Activated CD4-positive, alpha-beta memory T cell treated with anti-CD3 and anti-CD28 coated beads, Interleukin-2, amount 10 ng/mL, durations not matched to agents 7 days and 5 days (primary cell): Measurements from ENCODE around the gene ZNF555. TPM values are rescaled to one million over a fixed set of nuclear protein-coding genes. Genes with fewer than 3 reads are reported as not detected.

Experiments used
- CTCF ChIA-PET: fragments of 350-600 bp; sonication (Branson Sonifier 250); formaldehyde crosslinking; loops from one replicate; lab custom pipeline; 2021; ENCODE audit warnings: antibody characterized with exemption, inconsistent platforms; lab: Charles Lee
- POLR2A ChIA-PET: fragments of 350-600 bp; sonication (Branson Sonifier 250); formaldehyde crosslinking; loops from one replicate; lab custom pipeline; 2021; ENCODE audit warnings: antibody characterized with exemption; lab: Charles Lee
- DNase-seq: peaks from one replicate; pipeline ENCODE4 v3.0.0-alpha.2; 2020
- H3K27ac Mint-ChIP-seq: one replicate; pipeline ENCODE4 v1.8.0; 2021; ENCODE audit warnings: mild to moderate bottlenecking, mixed read lengths
- H3K27me3 Mint-ChIP-seq: one replicate; pipeline ENCODE4 v1.8.0; 2021; ENCODE audit warnings: mixed read lengths
- H3K36me3 Mint-ChIP-seq: one replicate; pipeline ENCODE4 v1.8.0; 2021; ENCODE audit warnings: low read depth, mixed read lengths
- H3K4me1 Mint-ChIP-seq: one replicate; pipeline ENCODE4 v1.8.0; 2021; ENCODE audit warnings: mixed read lengths
- H3K4me3 Mint-ChIP-seq: one replicate; pipeline ENCODE4 v1.8.0; 2021; ENCODE audit warnings: mild to moderate bottlenecking, mixed read lengths
- H3K9me3 Mint-ChIP-seq: one replicate; pipeline ENCODE4 v1.8.0; 2021; ENCODE audit warnings: mixed read lengths
- total RNA-seq, 2 experiments: library from RNA; stranded (reverse); gene quantifications; one replicate each; pipeline ENCODE4 v1.2.3, GENCODE V29; 2021

ZNF555 gene
- total RNA-seq, 2 experiments from 2014 or later: 2.7 to 2.9 TPM

DNA sequence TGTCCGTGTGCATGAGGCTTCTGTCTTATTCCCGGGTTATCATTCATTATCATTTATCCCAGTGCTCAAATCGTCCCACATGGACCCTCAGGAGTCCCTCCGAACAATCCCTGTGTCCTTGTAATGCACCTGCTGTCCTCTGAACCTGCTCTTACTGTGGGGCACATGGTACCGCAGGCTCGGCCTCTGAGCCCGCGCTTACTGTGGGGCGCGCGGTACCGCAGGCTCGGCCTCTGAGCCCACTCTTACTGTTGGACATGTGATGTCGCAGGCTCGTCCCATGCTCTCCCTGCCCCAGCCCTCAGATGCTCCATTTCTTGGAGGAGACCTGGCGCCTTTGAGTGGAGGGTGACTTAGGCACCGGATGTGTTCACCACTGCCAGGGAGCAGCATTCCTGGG, 38.4 kb upstream of the ZNF555 start:
- CTCF ChIA-PET: no interaction called here
- no peak for DNase-seq
- Mint-ChIP-seq H3K4me3 (no peak overlapping the region), H3K27ac (no peak overlapping the region), H3K9me3 (no peaks in the 10 kb centered on the region), H3K36me3 (peaks cover 28% of the 10 kb centered on the region), H3K27me3 (no peaks in the 10 kb centered on the region), H3K4me1 (no peaks in the 10 kb centered on the region)
- POLR2A ChIA-PET: no interaction called here

DNA sequence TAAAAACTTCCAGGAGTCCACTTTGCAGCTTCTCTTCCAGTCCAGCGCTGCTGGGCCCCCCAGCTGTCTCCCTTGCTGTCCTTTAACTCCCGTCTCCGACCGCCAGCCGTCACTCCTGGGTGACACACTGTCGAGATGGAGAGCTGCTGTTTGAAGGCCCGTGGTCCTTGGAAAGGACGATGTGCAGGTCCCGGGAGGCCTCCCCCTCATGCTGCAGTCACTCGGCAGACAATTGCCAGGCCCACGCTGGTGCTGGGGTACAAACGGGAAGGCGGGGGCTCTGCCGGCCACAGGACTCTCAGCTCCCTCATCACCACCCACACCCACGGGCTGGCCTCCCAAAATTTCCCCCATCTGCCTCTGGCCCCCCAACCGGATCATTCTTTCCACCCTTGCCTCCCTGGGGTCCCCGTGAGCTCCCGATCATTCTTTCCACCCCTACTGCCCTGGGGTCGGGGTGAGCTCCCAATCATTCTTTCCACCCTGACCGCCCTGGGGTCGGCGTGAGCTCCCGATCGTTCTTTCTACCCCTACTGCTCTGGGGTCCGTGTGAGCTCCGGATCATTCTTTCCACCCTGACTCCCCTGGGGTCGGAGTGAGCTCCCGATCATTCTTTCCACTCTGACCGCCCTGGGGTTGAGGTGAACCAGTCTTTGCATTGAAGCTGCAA, 37.7 kb upstream of the ZNF555 start:
- POLR2A ChIA-PET: no interaction called here

DNA sequence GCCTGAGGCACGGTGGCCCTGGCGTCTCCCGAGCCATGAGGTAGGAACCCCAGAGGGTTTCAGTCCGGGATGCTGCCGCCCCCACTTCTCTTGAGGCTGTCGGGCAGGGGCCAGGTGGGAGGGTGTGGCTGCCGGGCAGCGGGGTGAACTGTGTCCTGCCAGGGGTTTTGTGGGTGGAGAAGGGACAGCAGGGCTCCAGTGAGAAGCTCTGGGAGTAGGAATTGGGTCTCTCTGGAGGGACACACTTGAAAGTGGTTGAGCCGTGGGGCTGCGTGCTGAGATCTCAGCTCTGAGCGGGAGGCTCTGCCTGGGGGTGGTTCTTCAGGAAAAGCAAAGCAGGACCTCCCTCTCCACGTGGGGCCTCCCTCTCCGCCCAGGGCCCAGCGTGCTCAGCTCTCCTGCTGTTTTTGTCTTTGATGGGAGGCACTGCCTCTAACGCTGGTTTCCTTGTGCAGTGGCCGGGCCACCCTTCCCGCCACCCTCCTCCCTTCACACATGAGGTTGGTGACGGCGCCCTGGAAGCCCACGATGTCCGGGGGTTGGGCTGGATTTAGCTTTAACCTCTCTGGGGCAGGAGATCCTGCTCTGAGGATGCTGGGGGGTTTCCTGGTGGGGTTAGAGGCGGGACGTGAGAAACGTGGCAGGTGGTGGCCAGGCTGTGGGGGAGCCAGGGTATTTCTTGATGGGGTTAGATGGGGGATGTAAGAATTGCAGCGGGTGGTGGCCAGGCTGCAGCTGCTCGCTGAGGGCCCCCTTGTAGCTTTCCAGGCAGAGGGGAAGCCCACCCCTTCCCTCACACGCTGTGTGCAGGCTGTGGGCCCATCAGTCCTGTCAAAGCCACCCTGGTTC, 36.9 kb upstream of the ZNF555 start:
- no peak for DNase-seq
- no peaks in the 10 kb centered on the region for H3K27me3 Mint-ChIP-seq
- no peak overlapping the region for H3K27ac Mint-ChIP-seq
- peaks cover 35% of the 10 kb centered on the region for H3K36me3 Mint-ChIP-seq
- ChIA-PET CTCF (interaction anchor here (1.0 kb wide), 1 partner anchor 146 kb away, joined by 3 read pairs; no protein-coding TSS in a partner anchor), POLR2A (no interaction called here)
- no peaks in the 10 kb centered on the region for H3K9me3 Mint-ChIP-seq
- no peaks in the 10 kb centered on the region for H3K4me1 Mint-ChIP-seq
- H3K4me3 Mint-ChIP-seq: no peak overlapping the region

More for the DNA sequence above, 37.7 kb upstream of the ZNF555 start:
- no peak overlapping the region for H3K27ac Mint-ChIP-seq
- peaks cover 29% of the 10 kb centered on the region for H3K36me3 Mint-ChIP-seq
- H3K9me3 Mint-ChIP-seq: no peaks in the 10 kb centered on the region
- no peak overlapping the region for H3K4me3 Mint-ChIP-seq
- CTCF ChIA-PET: interaction anchor here (1.0 kb wide), 1 partner anchor 147 kb away, joined by 3 read pairs; no protein-coding TSS in a partner anchor
- H3K4me1 Mint-ChIP-seq: no peaks in the 10 kb centered on the region
- H3K27me3 Mint-ChIP-seq: no peaks in the 10 kb centered on the region
- no peak for DNase-seq

DNA sequence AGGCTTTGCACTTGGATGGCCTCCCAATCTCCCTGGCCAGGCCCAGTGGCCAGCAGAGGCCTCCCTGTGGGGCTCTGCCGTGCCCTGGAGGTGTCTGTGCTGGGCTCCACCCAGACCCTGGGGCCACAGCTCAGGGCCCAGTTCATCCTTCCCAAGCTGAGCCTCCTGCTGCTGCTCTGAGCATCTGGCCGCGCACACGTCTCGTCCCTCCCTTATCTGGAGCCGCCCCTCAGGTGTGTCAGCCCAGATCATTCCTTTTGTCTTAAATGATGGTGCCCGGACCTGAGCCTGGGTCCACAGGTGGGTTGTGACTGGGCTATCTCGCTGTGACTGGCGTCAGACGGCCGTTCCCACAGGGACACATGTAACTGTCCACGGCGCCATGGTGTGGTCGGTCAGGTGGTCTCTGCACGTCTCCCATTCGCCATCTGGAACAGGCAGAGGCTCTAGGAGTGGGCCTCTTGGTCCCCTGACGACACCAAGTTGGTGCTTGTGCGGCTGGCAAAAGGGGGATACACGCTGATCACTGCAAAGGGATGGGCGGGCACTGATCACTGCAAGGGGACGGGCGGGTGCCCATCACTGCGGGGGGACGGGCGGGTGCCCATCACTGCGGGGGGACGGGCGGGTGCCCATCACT, 35.9 kb upstream of the ZNF555 start:
- ChIA-PET POLR2A (no interaction called here), CTCF (no interaction called here)
- Mint-ChIP-seq H3K36me3 (peaks cover 35% of the 10 kb centered on the region), H3K4me3 (no peak overlapping the region), H3K27ac (no peak overlapping the region), H3K4me1 (no peaks in the 10 kb centered on the region), H3K9me3 (no peaks in the 10 kb centered on the region), H3K27me3 (no peaks in the 10 kb centered on the region)
- no peak for DNase-seq

DNA sequence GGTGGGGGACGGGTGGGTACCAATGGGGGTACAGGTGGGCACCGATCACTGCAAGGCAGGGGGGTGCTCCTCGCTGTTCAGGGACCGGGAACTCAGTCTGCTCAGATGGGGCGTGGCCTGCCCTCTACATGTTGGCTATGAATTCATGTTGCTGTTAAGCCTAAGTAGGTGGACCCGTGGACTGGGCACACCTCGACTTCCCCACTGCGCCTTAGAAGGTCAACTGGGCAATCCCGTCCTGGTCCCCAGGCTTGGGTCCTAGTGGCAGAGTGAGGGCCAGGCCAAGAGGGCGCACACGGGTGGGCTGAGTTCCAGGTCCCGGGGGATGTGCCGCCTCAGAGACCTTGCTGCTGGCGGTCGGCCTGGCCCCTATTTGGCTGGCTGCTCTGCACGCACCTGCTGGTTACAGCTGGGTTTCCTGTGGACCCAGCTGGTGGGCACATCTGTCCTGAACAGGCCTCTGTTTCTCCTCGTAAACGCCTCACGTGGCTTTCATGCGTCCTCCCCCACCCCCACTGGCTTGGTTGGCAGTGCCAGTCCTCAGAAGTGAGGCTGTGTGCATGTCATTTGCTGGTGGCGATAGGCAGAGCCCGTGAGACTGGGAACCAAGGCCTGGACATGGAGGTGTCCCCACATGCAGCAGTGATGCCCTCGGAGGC, 35.2 kb upstream of the ZNF555 start:
- Mint-ChIP-seq H3K27me3 (no peaks in the 10 kb centered on the region), H3K36me3 (peaks cover 32% of the 10 kb centered on the region), H3K4me1 (no peaks in the 10 kb centered on the region), H3K4me3 (no peak overlapping the region), H3K9me3 (no peaks in the 10 kb centered on the region), H3K27ac (no peak overlapping the region)
- CTCF ChIA-PET: no interaction called here
- no peak for DNase-seq
- POLR2A ChIA-PET: no interaction called here

DNA sequence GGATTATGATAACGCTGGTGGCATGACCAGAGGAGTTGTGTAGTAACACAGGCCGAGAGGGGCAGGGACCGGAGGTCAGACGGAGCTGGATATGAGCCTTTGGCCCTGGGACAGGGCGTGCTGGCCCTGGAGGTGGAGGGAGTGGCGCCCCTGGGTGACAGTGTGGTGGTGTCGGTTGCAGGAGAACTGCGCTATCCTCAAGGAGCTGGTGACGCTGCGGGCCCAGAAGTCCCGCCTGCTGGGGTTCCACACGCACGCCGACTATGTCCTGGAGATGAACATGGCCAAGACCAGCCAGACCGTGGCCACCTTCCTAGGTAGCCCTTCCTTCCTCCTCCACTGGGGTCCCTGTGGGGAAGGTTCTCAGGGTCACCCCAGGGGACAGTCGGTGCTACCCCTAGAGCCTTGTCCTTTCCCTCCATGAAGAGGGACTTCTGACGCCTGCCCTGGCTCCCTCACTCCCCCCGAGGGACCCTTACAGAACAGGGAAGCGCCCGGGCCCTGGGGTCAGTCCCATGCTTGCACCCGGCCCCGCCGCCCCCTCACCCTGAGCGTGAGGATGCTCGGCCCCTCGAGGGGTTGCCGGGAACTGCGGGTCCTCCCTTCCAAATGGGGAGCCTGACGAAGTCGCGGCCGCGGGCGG, 34.4 kb upstream of the ZNF555 start:
- no peaks in the 10 kb centered on the region for H3K9me3 Mint-ChIP-seq
- POLR2A ChIA-PET: no interaction called here
- peaks cover 31% of the 10 kb centered on the region for H3K36me3 Mint-ChIP-seq
- H3K4me1 Mint-ChIP-seq: no peaks in the 10 kb centered on the region
- H3K27me3 Mint-ChIP-seq: no peaks in the 10 kb centered on the region
- no peak overlapping the region for H3K4me3 Mint-ChIP-seq
- DNase-seq: no peak
- H3K27ac Mint-ChIP-seq: no peak overlapping the region
- CTCF ChIA-PET: no interaction called here

DNA sequence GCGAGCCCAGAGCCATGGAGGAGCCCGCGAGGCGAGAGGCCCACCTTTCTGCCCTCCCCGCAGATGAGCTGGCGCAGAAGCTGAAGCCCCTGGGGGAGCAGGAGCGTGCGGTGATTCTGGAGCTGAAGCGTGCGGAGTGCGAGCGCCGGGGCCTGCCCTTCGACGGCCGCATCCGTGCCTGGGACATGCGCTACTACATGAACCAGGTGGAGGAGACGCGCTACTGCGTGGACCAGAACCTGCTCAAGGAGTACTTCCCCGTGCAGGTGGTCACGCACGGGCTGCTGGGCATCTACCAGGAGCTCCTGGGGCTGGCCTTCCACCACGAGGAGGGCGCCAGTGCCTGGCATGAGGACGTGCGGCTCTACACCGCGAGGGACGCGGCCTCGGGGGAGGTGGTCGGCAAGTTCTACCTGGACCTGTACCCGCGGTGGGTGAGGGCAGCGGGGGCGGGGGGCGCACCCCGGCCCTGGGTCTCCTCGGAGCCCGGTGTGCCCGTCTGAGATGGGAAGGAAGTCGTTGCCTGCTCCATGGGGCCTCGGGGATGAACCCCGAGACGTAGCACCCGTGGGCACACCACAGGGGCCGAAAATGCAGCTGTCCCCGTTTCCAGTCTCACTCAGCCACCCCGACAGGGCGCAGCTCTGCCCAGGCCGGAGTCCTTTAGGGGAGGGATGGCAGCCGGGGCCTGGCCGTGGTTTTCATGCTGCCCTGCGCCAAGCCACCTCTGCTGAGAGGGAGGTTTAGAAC, 33.7 kb upstream of the ZNF555 start:
- CTCF ChIA-PET: no interaction called here
- no peak for DNase-seq
- POLR2A ChIA-PET: no interaction called here

DNA sequence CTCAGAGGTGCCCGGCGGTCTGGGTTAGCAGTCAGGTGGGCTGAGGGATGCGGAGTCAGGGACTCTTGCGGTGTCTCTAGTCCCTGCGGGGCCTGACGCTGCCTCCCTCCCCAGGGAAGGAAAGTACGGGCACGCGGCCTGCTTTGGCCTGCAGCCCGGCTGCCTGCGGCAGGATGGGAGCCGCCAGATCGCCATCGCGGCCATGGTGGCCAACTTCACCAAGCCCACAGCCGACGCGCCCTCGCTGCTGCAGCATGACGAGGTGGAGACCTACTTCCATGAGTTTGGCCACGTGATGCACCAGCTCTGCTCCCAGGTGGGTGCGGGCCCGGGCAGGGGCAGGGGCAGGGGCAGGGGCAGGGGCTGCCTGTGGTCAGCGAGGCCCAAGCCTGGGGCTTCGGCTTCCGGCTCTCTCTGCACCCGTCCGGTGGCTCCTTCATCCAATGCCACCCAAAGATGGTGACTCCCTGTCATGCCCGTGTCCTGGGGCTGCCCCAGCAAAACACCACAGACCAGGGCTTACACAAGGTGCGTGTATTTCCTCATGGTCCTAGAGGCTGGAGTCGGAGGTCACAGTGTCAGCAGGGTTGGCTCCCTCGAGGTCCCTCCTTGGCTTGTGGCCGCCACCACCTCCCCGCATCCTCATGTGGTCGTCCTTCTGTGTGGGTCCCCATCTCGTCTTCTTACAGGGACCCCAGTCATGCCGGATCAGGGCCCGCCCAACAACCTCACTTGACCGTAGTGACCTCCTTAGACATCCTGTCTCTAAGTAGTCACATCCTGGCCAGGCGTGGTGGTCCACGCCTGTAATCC, 32.9 kb upstream of the ZNF555 start:
- Mint-ChIP-seq H3K9me3 (no peaks in the 10 kb centered on the region), H3K27ac (no peak overlapping the region), H3K4me1 (no peaks in the 10 kb centered on the region), H3K27me3 (no peaks in the 10 kb centered on the region), H3K4me3 (no peak overlapping the region), H3K36me3 (peaks cover 23% of the 10 kb centered on the region)
- ChIA-PET POLR2A (no interaction called here), CTCF (interaction anchor here (1.0 kb wide), 1 partner anchor 11 kb away, joined by 3 read pairs; the partner anchor contains the start of gene ZNF554)
- DNase-seq: no peak

More for the DNA sequence above, 33.7 kb upstream of the ZNF555 start:
- Mint-ChIP-seq H3K27ac (no peak overlapping the region), H3K4me1 (no peaks in the 10 kb centered on the region), H3K27me3 (no peaks in the 10 kb centered on the region), H3K9me3 (no peaks in the 10 kb centered on the region), H3K4me3 (no peak overlapping the region), H3K36me3 (peaks cover 29% of the 10 kb centered on the region)

DNA sequence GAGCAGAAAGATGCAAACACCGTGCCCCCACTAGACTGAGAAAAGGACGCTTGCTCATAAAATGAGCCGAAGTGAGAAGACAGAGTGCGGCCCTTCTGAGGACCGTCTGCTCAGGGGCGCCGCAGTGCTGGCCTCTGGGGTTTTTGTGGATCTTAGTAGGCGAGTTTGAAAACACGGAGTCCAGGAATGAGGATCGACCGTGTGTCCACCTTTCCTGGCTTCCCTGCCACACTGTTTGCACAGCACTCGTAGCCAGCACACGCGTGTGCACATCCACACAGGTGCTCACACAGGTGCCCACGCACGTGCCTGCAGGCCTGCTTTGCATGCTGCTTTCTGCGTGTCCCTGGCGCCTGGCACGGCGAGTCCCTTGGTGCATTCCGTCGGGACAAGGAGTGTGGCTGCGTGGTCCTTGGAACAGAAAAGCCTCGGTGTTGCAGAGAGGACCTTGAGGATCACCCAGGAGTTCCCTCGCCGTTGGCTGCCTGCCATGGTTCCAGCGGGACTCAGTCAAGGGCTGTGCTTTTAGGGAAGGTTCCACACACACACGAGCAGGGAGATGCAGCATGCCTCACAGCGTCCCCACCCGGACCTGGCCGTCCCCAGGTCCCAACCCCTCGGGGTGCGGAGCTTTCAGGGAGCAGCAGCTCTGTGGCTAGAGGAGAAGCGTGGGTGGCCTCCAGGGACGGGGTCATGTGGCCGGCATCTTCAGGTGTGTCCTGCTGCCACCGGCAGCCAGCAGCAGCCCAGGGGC, 31.7 kb upstream of the ZNF555 start:
- H3K36me3 Mint-ChIP-seq: peaks cover 22% of the 10 kb centered on the region
- CTCF ChIA-PET: interaction anchor here (1.0 kb wide), 1 partner anchor 10 kb away, joined by 3 read pairs; the partner anchor contains the start of gene ZNF554

DNA sequence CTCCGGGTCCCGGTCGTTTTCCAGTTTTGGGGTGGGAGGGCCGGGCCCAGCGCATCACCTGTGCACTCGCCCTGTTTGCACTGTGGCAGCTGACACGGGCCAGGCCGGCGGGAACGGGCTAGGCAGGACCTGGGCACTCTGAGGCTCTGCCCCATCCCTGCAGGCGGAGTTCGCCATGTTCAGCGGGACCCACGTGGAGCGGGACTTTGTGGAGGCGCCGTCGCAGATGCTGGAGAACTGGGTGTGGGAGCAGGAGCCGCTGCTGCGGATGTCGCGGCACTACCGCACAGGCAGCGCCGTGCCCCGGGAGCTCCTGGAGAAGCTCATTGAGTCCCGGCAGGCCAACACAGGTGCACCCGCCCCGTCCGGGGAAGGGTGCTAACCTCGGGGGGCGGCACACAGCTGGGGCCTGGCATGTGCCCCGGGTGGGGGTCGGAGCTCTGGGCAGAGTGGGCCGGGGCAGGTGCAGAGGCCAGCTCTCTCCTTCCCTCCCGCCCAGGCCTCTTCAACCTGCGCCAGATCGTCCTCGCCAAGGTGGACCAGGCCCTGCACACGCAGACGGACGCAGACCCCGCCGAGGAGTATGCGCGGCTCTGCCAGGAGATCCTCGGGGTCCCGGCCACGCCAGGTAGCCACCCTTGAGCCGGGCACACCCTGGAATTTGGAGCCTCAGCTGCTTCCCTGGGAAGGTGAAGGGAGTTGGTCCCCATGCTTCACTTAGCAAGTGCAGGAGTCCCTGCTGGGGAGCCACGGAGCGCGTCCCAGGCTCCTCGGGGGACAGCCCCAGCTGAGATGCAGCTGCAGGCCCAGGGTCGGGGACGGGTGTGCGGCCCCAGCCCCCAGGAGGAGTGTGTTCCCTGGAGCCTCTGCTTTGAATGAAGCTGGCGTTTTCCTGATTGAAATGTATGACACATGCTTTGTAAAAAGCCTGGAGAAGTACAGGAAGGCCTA, 30.9 kb upstream of the ZNF555 start:
- DNase-seq: no peak
- ChIA-PET CTCF (no interaction called here), POLR2A (no interaction called here)
- no peaks in the 10 kb centered on the region for H3K9me3 Mint-ChIP-seq
- no peak overlapping the region for H3K27ac Mint-ChIP-seq
- H3K4me3 Mint-ChIP-seq: no peak overlapping the region
- H3K27me3 Mint-ChIP-seq: no peaks in the 10 kb centered on the region
- H3K4me1 Mint-ChIP-seq: no peaks in the 10 kb centered on the region
- H3K36me3 Mint-ChIP-seq: peaks cover 18% of the 10 kb centered on the region

More for the DNA sequence above, 31.7 kb upstream of the ZNF555 start:
- H3K27ac Mint-ChIP-seq: no peak overlapping the region
- POLR2A ChIA-PET: no interaction called here
- no peak overlapping the region for H3K4me3 Mint-ChIP-seq
- no peaks in the 10 kb centered on the region for H3K27me3 Mint-ChIP-seq
- no peak for DNase-seq
- no peaks in the 10 kb centered on the region for H3K4me1 Mint-ChIP-seq
- H3K9me3 Mint-ChIP-seq: no peaks in the 10 kb centered on the region
